GM15510 (cell line): Measurements from ENCODE around the gene CBX3.

ENCODE experiments used
- POLR2A ChIP-seq: IDR thresholded peaks from 3 replicates; pipeline ENCODE4 v1.6.1; 2011; ENCODE audit warnings: borderline replicate concordance; ENCODE audit not compliant: insufficient read length; ENCODE audit errors: extremely low read depth

CBX3 gene

GRCh38 chr7:26184281-26185101, 17.1 kb upstream of the CBX3 start:
- peak; percentile 7 for TF ChIP-seq POLR2A

DNA sequence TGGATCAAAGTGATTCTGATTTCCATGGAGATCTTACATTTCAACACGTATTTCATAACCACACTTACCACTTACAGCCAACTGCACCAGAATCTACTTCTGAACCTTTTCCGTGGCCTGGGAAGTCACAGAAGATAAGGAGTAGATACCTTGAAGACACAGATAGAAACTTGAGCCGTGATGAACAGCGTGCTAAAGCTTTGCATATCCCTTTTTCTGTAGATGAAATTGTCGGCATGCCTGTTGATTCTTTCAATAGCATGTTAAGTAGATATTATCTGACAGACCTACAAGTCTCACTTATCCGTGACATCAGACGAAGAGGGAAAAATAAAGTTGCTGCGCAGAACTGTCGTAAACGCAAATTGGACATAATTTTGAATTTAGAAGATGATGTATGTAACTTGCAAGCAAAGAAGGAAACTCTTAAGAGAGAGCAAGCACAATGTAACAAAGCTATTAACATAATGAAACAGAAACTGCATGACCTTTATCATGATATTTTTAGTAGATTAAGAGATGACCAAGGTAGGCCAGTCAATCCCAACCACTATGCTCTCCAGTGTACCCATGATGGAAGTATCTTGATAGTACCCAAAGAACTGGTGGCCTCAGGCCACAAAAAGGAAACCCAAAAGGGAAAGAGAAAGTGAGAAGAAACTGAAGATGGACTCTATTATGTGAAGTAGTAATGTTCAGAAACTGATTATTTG, 16.3 kb upstream of the CBX3 start:
- TF ChIP-seq POLR2A, result no peak

- TF ChIP-seq POLR2A, result no peak
These were observed 15.7 kb upstream of the CBX3 start for GRCh38 chr7:26185844-26186180.

- no peak for TF ChIP-seq POLR2A
These were observed 14.9 kb upstream of the CBX3 start for GRCh38 chr7:26186364-26187311.

GRCh38 chr7:26187380-26188205, 14.0 kb upstream of the CBX3 start:
- TF ChIP-seq POLR2A, result peak; percentile 34

GRCh38 chr7:26188206-26188956, 13.2 kb upstream of the CBX3 start:
- TF ChIP-seq POLR2A, result peak; percentile 12

DNA sequence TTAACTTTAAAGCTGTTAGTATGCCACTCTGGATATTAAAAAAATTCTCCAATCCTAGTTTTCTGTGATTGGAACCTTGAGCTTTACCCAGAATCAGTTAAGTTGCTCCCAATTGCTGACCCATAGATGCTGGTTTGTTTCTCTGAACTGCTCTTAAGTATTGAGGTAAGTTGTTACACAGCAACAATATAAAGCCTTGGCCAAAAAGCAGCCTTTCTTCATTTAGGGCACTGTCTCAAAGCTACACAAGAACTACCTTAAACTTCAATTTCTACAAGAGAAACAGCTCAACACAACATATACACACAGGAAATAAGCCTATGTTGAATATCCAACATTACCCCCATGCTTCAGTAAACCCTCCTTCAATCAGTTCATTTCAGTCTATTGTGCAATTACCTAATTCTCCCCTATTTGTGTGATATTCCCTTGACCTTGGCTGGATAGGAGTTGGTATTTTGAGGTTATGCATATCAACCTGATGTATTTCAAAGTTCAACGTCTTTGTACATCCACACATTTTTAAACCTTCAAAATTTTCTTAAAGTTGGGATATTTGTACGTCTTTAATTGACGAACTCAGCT, 12.5 kb upstream of the CBX3 start:
- TF ChIP-seq POLR2A, result no peak

DNA sequence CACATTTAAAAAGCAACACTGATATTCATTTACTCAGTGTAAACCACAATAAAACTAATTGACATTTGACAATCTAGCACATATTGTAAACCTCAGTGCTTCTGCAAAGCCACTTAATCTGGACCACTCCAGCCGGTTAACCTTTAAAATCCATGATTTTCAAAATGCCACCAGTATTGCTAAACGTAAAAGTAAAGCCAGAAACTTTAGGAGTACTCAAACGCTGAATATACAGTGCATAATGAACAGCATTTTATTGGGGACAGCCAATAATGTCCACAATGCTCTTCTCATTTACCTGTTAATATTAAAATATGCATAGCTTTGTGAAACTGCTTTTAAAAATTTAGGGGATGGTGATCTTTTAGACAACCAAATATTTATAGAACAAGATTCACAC, 11.8 kb upstream of the CBX3 start:
- TF ChIP-seq POLR2A, result no peak

DNA sequence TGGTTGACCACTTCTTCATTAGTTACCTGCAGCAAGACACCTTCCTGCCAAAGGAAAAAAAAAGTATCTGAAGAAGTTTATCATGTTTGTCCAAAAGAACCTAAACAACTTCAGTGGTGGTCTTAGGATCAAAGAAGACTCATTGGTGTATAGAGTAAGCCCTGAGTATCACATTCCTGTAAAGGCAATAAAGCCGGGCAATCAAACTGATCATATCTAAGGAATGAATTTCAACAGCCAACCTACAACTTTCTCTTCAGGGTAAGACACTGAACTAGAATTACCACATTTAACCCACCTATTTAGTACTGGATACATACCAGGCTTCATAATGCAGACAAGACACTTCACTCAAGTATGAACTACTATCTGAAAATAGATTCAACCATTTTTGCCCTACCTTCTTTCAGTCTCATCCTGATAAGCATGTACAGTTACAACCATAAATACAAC, 11.1 kb upstream of the CBX3 start:
- no peak for TF ChIP-seq POLR2A

GRCh38 chr7:26191233-26191973, 10.1 kb upstream of the CBX3 start:
- no peak for TF ChIP-seq POLR2A

DNA sequence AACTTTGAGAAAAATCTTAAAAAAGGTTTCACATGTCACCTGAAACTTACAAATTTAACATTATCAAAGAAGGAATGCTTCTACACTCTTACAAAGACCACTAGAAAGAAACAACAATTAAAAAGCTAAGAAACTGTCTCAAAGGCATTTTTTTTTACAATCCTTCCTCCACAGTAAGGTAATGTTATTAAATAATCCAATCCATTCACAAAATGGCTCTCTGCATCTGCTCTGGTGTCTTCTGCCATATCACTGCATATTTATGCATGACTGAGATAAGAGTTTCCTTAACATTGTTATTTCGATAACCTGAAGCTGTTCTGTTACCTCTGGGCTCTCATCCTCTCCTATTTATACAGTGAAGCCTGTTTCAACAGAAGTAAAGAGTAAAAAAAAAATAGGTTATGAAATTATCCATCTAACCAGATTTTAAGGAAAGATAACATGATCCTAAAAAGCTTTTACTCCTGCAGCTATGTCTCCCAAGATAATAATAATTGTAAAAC, 9.5 kb upstream of the CBX3 start:
- no peak for TF ChIP-seq POLR2A

DNA sequence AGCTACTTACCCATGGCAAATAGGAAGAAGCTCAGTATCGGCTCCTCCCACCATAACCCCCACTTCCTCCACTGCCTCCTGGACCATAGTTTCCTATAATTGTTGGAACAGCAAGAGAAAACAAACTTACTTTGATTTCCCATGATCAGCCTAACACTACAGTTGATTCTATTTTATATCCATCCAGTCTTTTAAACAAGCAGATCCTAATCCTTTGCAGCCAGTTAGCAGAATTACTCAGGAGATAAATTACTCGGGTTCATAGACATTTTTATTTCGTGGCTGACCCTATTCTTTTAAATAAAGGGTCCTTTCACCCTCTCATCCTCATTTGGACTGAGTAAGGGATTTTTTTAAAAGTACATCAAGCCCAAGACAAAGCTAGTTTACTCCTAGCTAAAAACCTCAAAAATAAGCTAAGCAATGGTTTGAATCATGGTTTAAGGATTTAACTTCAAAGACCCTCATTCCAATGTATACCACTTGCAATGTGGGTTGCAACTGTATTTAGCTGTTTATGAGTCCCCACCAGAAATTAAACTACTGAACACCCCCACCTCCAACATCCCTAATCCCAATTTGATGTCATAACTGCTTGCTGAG, 9.0 kb upstream of the CBX3 start:
- no peak for TF ChIP-seq POLR2A
